Measurements from ENCODE around the gene MACROD1.

GRCh38 chr11:64130618-64131017 lies 35.3 kb downstream of the MACROD1 start:
- TF ChIP-seq, protein P1, sequence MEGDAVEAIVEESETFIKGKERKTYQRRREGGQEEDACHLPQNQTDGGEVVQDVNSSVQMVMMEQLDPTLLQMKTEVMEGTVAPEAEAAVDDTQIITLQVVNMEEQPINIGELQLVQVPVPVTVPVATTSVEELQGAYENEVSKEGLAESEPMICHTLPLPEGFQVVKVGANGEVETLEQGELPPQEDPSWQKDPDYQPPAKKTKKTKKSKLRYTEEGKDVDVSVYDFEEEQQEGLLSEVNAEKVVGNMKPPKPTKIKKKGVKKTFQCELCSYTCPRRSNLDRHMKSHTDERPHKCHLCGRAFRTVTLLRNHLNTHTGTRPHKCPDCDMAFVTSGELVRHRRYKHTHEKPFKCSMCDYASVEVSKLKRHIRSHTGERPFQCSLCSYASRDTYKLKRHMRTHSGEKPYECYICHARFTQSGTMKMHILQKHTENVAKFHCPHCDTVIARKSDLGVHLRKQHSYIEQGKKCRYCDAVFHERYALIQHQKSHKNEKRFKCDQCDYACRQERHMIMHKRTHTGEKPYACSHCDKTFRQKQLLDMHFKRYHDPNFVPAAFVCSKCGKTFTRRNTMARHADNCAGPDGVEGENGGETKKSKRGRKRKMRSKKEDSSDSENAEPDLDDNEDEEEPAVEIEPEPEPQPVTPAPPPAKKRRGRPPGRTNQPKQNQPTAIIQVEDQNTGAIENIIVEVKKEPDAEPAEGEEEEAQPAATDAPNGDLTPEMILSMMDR (IDR thresholded peaks at IDR 0.05; ENCODE audit: low read depth, low read length) = no peak
- TF ChIP-seq MYC (IDR thresholded peaks at IDR 0.05; ENCODE audit: low read depth, low read length) (no peak), POLR2A (IDR thresholded peaks at IDR 0.05; ENCODE audit: extremely low read depth, insufficient read length) (no peak), MAX (IDR thresholded peaks at IDR 0.05; ENCODE audit: low read depth, low read length) (no peak)
